Fibroblast of villous mesenchyme (primary cell): ENCODE measurements around the gene LIG1. TPM values are rescaled to one million over a fixed set of nuclear protein-coding genes. Genes with fewer than 3 reads are reported as not detected.

Experiments
- DNase-seq: peaks from one replicate; pipeline ENCODE4 v3.0.0-alpha.2; 2010; ENCODE audit warnings: low read depth
- H3K4me3 ChIP-seq: 2 replicates; pipeline ENCODE4 v1.5.1; 2011; ENCODE audit warnings: low read depth, mild to moderate bottlenecking, low read length
- total RNA-seq: library from RNA; depleted of rRNA; stranded (reverse); fragments of >200 nt; gene quantifications from 2 replicates; pipeline ENCODE4 v1.2.3, GENCODE V29; 2012
- TF ChIP-seq, protein P1 (sequence below): IDR thresholded peaks from 2 replicates; pipeline ENCODE4 v1.5.1; 2012; ENCODE audit warnings: low read depth, mild to moderate bottlenecking, low read length; ENCODE audit not compliant: insufficient read depth

Gene LIG1
- total RNA-seq, 1 donor, result 10.4 TPM

DNA sequence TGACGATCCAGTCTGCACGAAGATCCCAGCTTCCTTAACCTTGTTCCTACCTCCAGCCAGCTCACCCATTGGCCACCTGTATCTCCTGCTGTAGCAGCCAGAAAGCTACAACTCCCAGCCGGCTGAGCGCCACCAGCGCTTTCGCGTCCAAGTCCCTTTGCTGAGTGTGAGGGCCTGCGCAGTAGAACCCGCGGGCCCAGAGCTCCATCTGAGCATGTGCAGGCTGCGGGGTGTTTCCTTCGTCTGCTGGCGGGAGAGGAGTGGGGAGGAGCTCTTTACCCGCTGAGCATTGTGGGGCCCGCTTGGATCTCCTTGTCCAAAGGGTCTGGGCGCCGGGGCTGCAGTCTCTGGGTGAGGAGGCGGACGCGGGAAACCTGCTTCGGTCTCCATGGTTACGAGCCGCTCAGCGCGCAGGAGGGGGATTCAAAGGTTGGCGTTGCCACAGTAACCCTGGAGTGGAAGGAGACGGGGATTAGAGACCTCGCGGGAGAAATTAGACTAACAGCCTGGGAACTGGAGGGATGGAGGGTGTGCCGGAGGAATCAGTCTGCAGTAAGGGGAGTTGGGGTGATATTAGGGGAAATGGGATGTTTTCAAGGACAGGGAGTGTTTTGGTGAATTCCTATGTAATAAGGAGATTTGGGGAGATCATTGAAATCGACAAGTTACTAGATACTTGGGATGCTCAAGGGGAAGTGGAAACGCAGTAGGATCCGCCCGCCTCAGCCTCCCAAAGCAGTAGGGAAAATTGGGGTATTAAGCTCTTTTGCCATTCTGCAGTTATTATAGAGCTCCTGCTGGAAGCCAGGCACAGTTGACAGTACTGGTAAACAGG lies 33.9 kb upstream of the LIG1 start:
- H3K4me3 ChIP-seq, result peak overlapping the region; percentile 95
- DNase-seq, result peak; percentile 93
- TF ChIP-seq, protein P1, sequence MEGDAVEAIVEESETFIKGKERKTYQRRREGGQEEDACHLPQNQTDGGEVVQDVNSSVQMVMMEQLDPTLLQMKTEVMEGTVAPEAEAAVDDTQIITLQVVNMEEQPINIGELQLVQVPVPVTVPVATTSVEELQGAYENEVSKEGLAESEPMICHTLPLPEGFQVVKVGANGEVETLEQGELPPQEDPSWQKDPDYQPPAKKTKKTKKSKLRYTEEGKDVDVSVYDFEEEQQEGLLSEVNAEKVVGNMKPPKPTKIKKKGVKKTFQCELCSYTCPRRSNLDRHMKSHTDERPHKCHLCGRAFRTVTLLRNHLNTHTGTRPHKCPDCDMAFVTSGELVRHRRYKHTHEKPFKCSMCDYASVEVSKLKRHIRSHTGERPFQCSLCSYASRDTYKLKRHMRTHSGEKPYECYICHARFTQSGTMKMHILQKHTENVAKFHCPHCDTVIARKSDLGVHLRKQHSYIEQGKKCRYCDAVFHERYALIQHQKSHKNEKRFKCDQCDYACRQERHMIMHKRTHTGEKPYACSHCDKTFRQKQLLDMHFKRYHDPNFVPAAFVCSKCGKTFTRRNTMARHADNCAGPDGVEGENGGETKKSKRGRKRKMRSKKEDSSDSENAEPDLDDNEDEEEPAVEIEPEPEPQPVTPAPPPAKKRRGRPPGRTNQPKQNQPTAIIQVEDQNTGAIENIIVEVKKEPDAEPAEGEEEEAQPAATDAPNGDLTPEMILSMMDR, result no peak

DNA sequence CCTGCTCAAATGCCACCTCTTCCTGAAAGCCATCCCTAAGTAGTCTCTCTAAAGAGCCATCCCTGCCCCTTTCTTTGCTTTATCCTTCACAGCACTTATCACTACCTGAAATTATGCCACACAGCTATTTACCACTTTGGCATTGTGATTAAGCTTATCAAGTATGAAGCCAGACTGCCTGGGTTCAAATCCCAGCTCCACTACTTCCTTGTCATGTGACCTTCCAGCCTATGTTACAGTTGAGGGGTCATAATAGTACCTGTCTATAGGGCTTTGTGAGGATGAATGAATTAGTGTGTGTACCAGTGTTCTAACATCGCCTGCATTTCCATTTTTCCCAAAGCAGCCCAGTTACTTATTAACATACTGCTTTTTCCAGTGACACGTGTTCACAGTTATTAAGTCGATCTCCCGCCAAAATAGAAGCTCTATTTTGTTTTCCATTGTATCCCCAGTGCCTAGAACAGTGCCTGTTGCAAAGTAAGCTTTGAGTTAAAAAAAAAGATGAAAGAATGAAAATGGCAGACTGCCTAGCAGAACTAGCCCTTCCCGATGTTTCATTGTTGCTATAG lies 33.2 kb upstream of the LIG1 start:
- TF ChIP-seq, protein P1, result no peak
- H3K4me3 ChIP-seq, result peak overlapping the region; percentile 95
- DNase-seq, result no peak

DNA sequence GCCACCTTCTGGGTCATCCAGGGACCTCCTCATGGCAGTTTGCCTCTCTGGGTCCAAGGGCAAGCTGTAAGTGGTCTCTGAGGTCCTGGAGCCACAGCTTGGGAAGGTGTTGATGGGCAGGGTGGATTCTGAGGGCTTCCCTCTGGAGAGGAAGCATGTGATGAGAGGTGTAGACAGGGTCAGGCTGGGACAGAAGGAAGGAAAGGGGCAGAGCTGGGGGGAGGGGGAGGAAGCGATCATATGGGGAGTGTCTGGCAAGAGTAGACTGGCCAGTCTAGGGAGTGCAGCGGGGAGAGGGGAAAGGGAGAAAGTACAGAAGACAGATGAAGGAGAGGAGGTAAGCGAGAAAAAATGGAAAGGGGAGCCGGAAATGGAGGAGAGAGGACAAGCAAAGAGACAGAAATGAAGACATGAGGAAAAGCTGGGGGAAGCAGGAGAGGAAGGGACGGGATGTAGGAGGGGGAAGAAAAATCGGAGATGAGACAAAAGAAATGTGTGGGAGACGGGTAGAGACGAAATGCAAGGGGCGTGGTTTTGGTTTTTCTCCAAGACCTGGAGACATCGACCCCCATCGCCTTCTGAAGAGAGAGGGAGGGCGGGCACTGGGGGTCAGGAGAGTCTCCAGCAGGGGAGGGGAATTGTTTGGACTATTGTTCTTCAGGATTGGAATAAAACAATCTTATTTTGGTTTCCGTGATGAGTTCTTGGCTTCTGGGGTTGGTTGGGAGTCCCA lies 27.0 kb upstream of the LIG1 start:
- DNase-seq, result peak; percentile 29
- H3K4me3 ChIP-seq, result no peak overlapping the region
- TF ChIP-seq, protein P1, result no peak

DNA sequence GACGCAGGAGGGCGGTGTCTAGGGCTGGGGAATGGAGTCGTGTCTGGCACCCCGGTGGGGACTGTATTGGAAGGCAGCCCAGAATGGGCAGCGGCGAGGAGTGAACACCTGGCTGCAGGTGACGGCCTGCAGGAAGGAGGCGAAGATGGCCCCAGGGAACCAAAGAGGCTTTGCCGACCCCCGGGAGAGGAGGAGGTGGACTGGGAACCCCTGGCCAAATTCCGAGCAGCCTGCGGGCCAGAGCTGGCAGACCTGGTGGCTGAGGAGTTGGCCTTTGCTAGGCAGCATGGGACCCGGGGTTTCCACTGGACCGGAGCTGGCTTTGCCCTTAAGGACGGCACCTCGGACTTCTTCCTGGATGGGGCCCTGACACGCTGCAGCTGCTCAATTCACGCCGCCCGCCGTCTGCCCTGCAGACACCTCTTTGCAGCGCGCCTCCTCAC lies 26.2 kb upstream of the LIG1 start:
- H3K4me3 ChIP-seq, result no peak overlapping the region
- TF ChIP-seq, protein P1, result no peak
- DNase-seq, result no peak

DNA sequence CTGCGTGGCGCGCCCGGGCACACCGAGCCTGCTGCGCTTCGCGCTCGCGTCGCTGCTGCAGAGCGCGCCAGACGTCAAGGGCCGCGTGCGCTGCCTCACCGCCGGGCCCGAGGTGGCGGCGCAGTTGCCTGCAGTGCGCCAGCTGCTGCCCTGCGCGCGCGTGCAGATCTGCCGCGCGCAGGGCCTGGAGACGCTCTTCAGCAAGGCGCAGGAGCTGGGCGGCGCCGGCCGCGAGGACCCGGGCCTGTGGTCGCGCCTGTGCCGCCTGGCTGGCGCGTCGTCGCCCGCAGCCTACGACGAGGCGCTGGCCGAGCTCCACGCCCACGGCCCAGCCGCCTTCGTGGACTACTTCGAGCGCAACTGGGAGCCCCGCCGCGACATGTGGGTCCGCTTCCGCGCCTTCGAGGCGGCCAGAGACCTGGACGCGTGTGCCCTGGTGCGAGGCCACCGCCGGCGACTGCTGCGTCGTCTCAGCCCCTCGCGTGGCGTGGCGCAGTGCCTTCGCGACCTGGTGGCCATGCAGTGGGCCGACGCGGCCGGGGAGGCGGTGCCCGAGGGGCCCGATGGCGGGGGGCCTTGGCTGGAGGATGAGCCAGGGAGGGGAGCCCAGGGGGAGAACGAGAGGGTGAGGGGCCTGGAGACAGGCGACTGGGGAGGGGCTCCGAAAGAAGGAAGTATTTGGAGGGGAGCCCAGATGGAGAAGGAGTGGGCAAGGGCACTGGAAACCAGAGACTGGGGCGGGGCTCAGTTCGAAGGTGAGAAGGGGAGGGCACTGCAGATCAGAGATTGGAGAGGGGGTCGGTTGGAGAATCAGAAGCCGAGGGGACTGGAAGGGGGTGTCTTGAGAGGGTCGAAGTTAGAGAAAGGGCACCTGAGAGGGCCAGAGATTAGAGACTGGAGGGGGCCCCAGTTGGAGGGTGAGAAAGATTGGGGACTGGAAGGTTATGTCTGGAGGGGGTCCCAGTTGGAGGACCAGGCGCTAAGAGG lies 25.0 kb upstream of the LIG1 start:
- TF ChIP-seq, protein P1, result no peak
- no peak for DNase-seq
- no peak overlapping the region for H3K4me3 ChIP-seq
